Ammon's horn (tissue), 1 donor: ENCODE results near the gene FBLN7.
A peak's percentile ranks its signal among the peaks of the same experiment; 100 is the strongest.
"Not testable (repeated sequence)": the region's sequence is repeated elsewhere in the genome, so short reads cannot be mapped to it uniquely, and the experiment has no call there.

Source experiments
- DNase-seq: peaks from one replicate; pipeline ENCODE4 v3.0.0-alpha.2; 2016; ENCODE audit warnings: low spot score

The FBLN7 gene, protein sequence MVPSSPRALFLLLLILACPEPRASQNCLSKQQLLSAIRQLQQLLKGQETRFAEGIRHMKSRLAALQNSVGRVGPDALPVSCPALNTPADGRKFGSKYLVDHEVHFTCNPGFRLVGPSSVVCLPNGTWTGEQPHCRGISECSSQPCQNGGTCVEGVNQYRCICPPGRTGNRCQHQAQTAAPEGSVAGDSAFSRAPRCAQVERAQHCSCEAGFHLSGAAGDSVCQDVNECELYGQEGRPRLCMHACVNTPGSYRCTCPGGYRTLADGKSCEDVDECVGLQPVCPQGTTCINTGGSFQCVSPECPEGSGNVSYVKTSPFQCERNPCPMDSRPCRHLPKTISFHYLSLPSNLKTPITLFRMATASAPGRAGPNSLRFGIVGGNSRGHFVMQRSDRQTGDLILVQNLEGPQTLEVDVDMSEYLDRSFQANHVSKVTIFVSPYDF

GRCh38 chr2:112138159-112139032, at the start of gene FBLN7:
Gene FBLN7, plus strand, starts transcription at chr2:112138385. Its CDS starts 271 bp downstream, at chr2:112138656.
- no peak for DNase-seq

GRCh38 chr2:112089375-112089774, 48.8 kb upstream of the FBLN7 start:
- DNase-seq = no peak

DNA sequence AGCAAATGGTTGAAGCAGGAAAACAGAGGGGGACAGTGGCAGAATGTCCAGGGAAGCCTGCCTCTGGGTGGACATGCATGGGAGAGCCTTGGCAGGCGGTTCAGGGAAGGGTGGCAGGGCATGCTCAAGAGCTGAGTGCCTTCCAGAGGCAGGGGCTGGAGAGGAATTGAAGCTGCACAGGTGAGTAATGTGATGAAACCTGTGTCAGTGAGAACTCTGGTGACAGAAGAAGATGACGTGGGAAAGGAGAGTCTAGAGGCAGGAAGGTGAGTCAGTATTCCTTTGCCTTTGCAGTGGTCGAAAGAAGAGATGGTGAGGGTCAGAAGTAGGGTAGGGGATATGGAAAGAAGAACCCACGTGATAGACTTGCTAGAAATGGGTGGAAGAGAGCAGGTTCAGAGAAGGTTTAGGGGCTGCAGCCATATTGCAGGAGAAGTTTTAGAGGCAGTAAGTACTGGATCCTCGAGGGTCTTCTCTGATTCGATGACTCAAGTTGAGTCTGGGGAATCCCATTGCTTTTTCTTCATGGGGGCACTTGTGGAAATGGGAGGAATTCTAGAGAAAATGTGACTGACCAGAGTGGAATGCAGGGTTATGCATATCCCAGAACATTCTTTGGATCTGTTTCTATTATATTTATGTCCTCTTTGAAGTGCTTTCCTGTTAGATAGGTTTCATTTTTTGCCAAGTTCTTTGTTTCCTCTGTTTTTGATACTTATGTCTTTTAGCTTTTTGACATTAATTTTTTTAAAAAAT, 45.7 kb upstream of the FBLN7 start:
- DNase-seq = no peak

GRCh38 chr2:112093216-112093615, 45.0 kb upstream of the FBLN7 start:
- DNase-seq = no peak

- no peak for DNase-seq
Observed at GRCh38 chr2:112095681-112096080, 42.5 kb upstream of the FBLN7 start.

DNA sequence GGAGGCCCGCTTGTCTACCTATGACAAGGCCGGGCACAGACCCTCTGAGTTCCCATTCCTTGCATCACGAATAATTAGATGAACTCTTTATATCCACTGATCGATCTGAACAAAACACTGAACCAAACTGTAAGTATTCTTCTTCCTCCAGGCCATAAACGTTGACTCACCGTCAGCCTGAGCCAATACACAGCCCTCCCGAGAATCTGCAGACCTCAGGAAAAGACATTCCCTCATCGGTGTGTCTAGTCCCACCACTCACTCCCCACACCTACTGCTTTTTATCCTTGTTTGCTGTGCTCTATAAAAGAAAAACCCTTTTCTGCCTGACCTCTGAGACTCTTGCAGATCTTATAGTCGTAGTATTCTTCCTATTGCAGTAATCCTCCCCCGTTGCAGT, 42.1 kb upstream of the FBLN7 start:
- no peak for DNase-seq

- no peak for DNase-seq
Observed at GRCh38 chr2:112108178-112108832, 29.9 kb upstream of the FBLN7 start.

DNA sequence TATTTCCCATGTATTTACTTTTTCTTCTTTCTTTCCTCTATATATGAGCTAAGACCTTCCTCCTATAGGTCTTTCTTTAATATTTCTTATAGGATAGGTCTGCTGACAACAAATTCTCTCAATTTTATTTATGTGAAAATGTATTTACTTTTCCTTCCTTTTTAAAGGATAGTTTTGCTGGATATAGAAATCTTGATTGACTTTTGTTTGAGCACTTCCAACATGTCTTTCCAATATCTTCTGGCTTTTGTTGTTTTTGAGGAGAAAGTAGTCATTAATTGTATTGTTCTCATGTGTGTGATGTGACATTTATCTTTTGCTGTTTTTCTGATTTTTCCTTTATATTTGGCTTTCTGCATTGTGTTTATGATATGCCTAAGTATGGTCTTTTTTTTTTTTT, 28.9 kb upstream of the FBLN7 start:
- DNase-seq = no peak

- DNase-seq = no peak
Observed at GRCh38 chr2:112110966-112111365, 27.2 kb upstream of the FBLN7 start.

GRCh38 chr2:112113354-112113753, 24.8 kb upstream of the FBLN7 start:
- not testable (repeated sequence) for DNase-seq

DNA sequence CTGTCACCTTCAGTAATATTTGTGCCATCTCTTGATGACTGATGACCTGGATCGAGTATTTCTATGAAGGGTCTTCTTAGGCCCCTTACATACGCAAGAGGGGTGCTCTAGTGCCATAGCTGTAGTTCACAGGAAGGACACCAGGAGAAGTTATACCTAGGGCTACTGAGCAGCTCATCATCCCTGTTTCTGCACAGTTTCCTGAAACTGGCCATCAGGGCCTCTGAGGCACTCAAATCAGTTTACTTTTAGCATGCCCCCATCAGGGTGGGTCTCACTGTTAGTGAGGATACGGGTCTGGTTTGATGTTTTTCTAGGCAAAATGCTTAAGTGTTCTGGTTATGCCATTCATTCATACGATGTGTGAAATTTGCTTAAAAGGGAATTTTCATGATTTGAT, 20.0 kb upstream of the FBLN7 start:
- DNase-seq = no peak

- DNase-seq = peak; percentile 59
Observed at GRCh38 chr2:112121682-112122254, 16.4 kb upstream of the FBLN7 start.

DNA sequence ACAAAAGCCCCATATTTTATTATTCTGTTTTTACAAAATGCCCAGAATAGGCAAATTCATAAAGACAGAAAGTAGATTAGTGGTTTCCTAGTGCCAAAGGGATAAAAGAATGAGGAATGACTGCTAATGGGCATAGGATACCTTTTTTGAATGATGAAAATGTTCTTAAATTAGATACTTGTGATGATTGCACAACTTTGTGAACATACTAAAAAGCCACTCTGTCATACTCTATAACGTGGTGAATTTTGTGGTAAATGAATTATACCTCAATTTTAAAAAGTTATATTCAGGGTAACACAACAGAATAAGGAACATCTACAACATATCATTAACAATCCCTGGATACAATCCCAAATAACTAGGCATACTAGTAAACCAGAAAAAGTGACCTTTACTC, 9.1 kb upstream of the FBLN7 start:
- DNase-seq = no peak

- DNase-seq = no peak
Observed at GRCh38 chr2:112133344-112133743, 4.8 kb upstream of the FBLN7 start.

- DNase-seq = no peak
Observed at GRCh38 chr2:112134120-112134519, 4.1 kb upstream of the FBLN7 start.

- DNase-seq = no peak
Observed at GRCh38 chr2:112136096-112136495, 2.1 kb upstream of the FBLN7 start.

- no peak for DNase-seq
Observed at GRCh38 chr2:112137516-112138158, 548 bp upstream of the FBLN7 start.

- not testable (repeated sequence) for DNase-seq
Observed at GRCh38 chr2:112139033-112139614, 939 bp downstream of the FBLN7 start.

GRCh38 chr2:112139661-112140204, 1.5 kb downstream of the FBLN7 start:
- DNase-seq = not testable (repeated sequence)

GRCh38 chr2:112140205-112140802, 2.1 kb downstream of the FBLN7 start:
- DNase-seq = no peak
